OCI-LY1 (cell line): ENCODE data around the gene HTR5A.

Experiments
- H2AFZ ChIP-seq: fragments of 200-600 bp; sonication (generic), shearing (Covaris generic); 2 replicates; pipeline ENCODE4 v1.6.0; 2014; ENCODE audit warnings: antibody characterized with exemption, mild to moderate bottlenecking, low read length
- H3F3A ChIP-seq: fragments of 200-600 bp; sonication (generic), shearing (Covaris generic); 2 replicates; pipeline ENCODE4 v1.6.0; 2014; ENCODE audit warnings: mild to moderate bottlenecking, antibody characterized with exemption, low read length, moderate library complexity; ENCODE audit not compliant: insufficient read depth
- H3K27ac ChIP-seq: fragments of 200-600 bp; sonication (generic); 2 replicates; pipeline ENCODE4 v1.5.1; 2014; ENCODE audit warnings: low read length, mixed run types, mild to moderate bottlenecking, low read depth; ENCODE audit not compliant: poor library complexity, severe bottlenecking
- H3K27me3 ChIP-seq: fragments of 200-600 bp; sonication (generic); 2 replicates; pipeline ENCODE4 v1.6.0; 2014; ENCODE audit warnings: antibody characterized with exemption, mild to moderate bottlenecking, low read length, moderate library complexity; ENCODE audit not compliant: insufficient read depth
- H3K36me3 ChIP-seq: fragments of 200-600 bp; sonication (generic); 2 replicates; pipeline ENCODE4 v1.6.1; 2014; ENCODE audit warnings: mild to moderate bottlenecking, antibody characterized with exemption, low read length, moderate library complexity, mixed read lengths; ENCODE audit not compliant: insufficient read depth
- H3K4me1 ChIP-seq: fragments of 200-600 bp; sonication (generic); 2 replicates; pipeline ENCODE4 v1.5.1; 2014; ENCODE audit warnings: mild to moderate bottlenecking, low read length, moderate library complexity; ENCODE audit not compliant: insufficient read depth, severe bottlenecking
- H3K4me2 ChIP-seq: fragments of 200-600 bp; sonication (generic), shearing (Covaris generic); 2 replicates; pipeline ENCODE4 v1.6.1; 2014; ENCODE audit warnings: low read length
- H3K4me3 ChIP-seq: fragments of 200-600 bp; sonication (generic); 2 replicates; pipeline ENCODE4 v1.5.1; 2014; ENCODE audit warnings: low read length, low read depth, mild to moderate bottlenecking, mixed read lengths; ENCODE audit not compliant: poor library complexity, severe bottlenecking
- H3K79me2 ChIP-seq: fragments of 200-600 bp; shearing (Covaris generic); 2 replicates; pipeline ENCODE4 v1.6.1; 2016; ENCODE audit warnings: mixed run types, low read length, mixed read lengths; ENCODE audit not compliant: insufficient read depth
- H3K9ac ChIP-seq: fragments of 200-600 bp; sonication (generic), shearing (Covaris generic); 2 replicates; pipeline ENCODE4 v1.6.1; 2014; ENCODE audit warnings: mild to moderate bottlenecking, low read length, mixed read lengths
- H3K9me2 ChIP-seq: fragments of 200-600 bp; sonication (generic), shearing (Covaris generic); 2 replicates; pipeline ENCODE4 v1.6.1; 2014; ENCODE audit warnings: low read depth, mild to moderate bottlenecking, low read length, mixed read lengths
- H3K9me3 ChIP-seq: fragments of 200-600 bp; shearing (Covaris generic); 2 replicates; pipeline ENCODE4 v1.6.1; 2014; ENCODE audit warnings: low read length, mixed read lengths
- H4K20me1 ChIP-seq: fragments of 200-600 bp; sonication (generic), shearing (Covaris generic); 2 replicates; pipeline ENCODE4 v1.6.0; 2016; ENCODE audit warnings: mild to moderate bottlenecking, low read length; ENCODE audit not compliant: insufficient read depth
- CTCF ChIP-seq: fragments of 200-600 bp; sonication (generic), shearing (Covaris generic); IDR thresholded peaks from 2 replicates; pipeline ENCODE4 v1.5.1; 2017; ENCODE audit warnings: mild to moderate bottlenecking, antibody characterized with exemption, low read length, moderate library complexity, mixed read lengths
- EZH2 ChIP-seq: fragments of 200-600 bp; sonication (generic), shearing (Covaris generic); IDR thresholded peaks from 2 replicates; pipeline ENCODE4 v1.8.0; 2017; ENCODE audit warnings: borderline replicate concordance, mixed run types, mild to moderate bottlenecking, antibody characterized with exemption, low read length, moderate library complexity, mixed read lengths

Gene HTR5A

GRCh38 chr7:155058896-155059295, 11.2 kb upstream of the HTR5A start:
- no peaks in the 10 kb centered on the region for H3K4me1 ChIP-seq
- H3F3A ChIP-seq = no peaks in the 10 kb centered on the region
- no peaks in the 10 kb centered on the region for H4K20me1 ChIP-seq
- H3K36me3 ChIP-seq = no peaks in the 10 kb centered on the region
- H3K27ac ChIP-seq = no peak overlapping the region
- H3K4me3 ChIP-seq = no peak overlapping the region
- H3K79me2 ChIP-seq = no peaks in the 10 kb centered on the region
- no peak overlapping the region for H3K4me2 ChIP-seq
- H2AFZ ChIP-seq = no peak overlapping the region
- no peak overlapping the region for H3K9ac ChIP-seq
- TF ChIP-seq EZH2 (no peak), CTCF (no peak)
- no peaks in the 10 kb centered on the region for H3K9me2 ChIP-seq
- H3K27me3 ChIP-seq = no peaks in the 10 kb centered on the region; the same call in 1 of the 2 replicates
- no peaks in the 10 kb centered on the region for H3K9me3 ChIP-seq

DNA sequence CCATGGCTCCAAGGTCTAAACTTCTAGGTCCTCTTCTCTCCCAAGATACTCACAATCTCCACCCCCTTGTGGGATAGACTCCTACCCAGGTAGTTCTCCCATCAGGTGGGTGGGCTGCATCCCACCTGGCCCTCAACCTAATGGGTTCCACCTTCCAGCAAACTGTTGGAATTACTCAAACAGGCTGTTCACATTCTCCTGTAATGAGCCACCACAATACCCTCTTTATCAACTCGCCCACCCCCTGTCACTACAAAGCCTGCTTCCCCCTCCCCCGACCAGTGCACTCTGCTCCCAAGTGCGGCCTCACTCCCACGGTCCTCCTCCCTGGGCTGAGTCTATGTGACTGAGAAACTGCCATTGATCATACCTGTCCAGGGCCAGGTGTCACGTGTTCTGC, 10.4 kb upstream of the HTR5A start:
- Histone ChIP-seq H3K9me2 (no peaks in the 10 kb centered on the region), H2AFZ (no peak overlapping the region), H4K20me1 (no peaks in the 10 kb centered on the region), H3K27me3 (no peaks in the 10 kb centered on the region; the same call in 1 of the 2 replicates), H3F3A (no peaks in the 10 kb centered on the region), H3K36me3 (no peaks in the 10 kb centered on the region), H3K79me2 (no peaks in the 10 kb centered on the region), H3K4me3 (no peak overlapping the region), H3K9me3 (no peaks in the 10 kb centered on the region), H3K9ac (no peak overlapping the region), H3K4me1 (no peaks in the 10 kb centered on the region), H3K27ac (no peak overlapping the region), H3K4me2 (no peak overlapping the region)
- TF ChIP-seq EZH2 (no peak), CTCF (no peak)

- Histone ChIP-seq H4K20me1 (no peaks in the 10 kb centered on the region), H3F3A (no peaks in the 10 kb centered on the region), H3K79me2 (no peaks in the 10 kb centered on the region), H3K4me1 (no peaks in the 10 kb centered on the region), H3K9me2 (no peaks in the 10 kb centered on the region), H3K36me3 (no peaks in the 10 kb centered on the region), H3K9me3 (no peaks in the 10 kb centered on the region), H2AFZ (no peak overlapping the region), H3K9ac (no peak overlapping the region), H3K27me3 (no peaks in the 10 kb centered on the region), H3K4me3 (no peak overlapping the region), H3K4me2 (no peak overlapping the region), H3K27ac (no peak overlapping the region)
- TF ChIP-seq CTCF (no peak), EZH2 (no peak)
These were observed 7.7 kb upstream of the HTR5A start for GRCh38 chr7:155062411-155062810.
